ENCODE measurements around the gene ZBTB7B. TPM values are rescaled to one million over a fixed set of nuclear protein-coding genes. Genes with fewer than 3 reads are reported as not detected.
A peak's percentile ranks its signal among the peaks of the same experiment; 100 is the strongest.

Gene ZBTB7B
- total and polyA plus RNA-seq, 9 of the 15 experiments (the other 6 are each of a cell fraction or from before 2014, with no cell fraction given), result 0.04 to 46.5 (median 15.2) TPM

DNA sequence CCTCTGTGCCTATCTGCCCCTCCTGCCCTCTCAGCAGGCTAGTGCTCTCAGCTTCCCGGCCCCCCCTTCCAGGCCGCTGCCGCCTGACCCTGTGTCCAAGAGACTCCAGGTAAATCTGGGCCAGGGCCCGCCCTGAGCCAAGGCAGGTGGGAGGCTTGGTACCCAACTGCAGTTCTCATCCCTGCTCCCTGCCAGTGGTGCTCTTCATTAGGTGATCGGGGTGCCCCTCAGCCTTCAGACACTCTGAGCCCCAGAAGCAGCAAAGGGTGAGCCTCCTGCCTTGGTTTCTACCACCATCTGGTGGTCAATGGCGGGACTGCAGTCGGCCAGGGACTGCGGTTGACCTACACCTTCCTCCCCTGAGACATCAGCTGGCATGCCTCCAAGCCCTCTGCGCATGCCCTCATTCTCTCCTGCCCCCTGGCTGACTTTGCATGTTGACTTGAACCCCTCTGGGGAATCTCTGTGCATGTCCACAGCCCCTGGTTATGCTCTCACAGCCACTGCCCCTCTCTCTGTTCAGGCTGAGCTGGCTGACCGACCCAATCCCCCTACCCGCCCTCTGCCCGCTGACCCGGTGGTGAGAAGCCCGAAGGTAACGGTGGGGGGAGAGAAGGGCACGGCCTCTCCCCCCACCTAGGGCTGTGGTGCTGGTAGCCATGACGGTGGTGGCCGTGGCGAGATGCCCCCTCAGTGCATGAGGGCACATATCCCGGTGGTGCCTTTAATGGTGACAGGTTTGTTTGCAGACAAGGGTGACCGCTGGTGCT lies 59.0 kb downstream of the ZBTB7B start (continued):
- peak; percentile 92 to 94 for TF ChIP-seq RAD21 (CRISPR knock-in tag; conservative IDR thresholded peaks at IDR 0.05 in 1 of 2, IDR thresholded peaks at IDR 0.05 in 1 of 2)

DNA sequence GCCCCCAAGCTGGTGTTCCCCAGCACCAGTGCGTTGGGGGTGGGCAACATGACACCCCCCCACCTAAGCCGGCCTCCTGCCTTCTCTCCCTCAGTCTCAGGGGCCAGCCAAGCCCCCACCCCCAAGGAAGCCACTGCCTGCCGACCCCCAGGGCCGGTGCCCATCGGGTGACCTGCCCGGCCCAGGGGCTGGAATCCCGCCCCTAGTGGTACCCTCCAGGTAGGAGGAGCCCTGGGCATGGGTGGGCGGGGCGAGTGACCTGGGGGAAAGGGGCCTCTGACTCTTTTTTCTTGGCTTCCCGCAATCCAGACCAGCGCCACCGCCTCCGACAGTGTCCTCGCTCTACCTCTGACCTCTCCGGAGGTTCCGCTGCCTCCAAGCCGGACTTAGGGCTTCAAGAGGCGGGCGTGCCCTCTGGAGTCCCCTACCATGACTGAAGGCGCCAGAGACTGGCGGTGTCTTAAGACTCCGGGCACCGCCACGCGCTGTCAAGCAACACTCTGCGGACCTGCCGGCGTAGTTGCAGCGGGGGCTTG lies 59.6 kb downstream of the ZBTB7B start:
- no peak for ATAC-seq
- no peak for FAIRE-seq
- intact Hi-C loops (cut with micrococcal nuclease) (loop anchor here (1.0 to 5.0 kb wide), 4 partner anchors 22 to 503 kb away; partner anchors contain the start of genes CKS1B, SHC1 and UBE2Q1), in situ Hi-C loops (cut with MboI) (loop anchor here (5.0 kb wide), 1 partner anchor 105 kb away; the partner anchor contains the start of gene PBXIP1)
- Histone ChIP-seq H3K36me3 (ENCODE audit: control insufficient read depth, insufficient read depth, low read length) (peaks cover 38% of the 10 kb centered on the region; the same call in 2 of the 3 replicates), H3K9me1 (ENCODE audit: control insufficient read depth, insufficient read depth, low read length) (peaks cover 7% of the 10 kb centered on the region), H3K4me3 (no peak overlapping the region), H4K20me1 (replicated peaks; ENCODE audit: control insufficient read depth, insufficient read depth, low read length) (no peaks in the 10 kb centered on the region; the same call in 1 of the 2 replicates), H3K9me3 (replicated peaks; ENCODE audit: control insufficient read depth, insufficient read depth, low read depth, low read length) (no peaks in the 10 kb centered on the region), H3K4me1 (replicated peaks in 1 of 2; ENCODE audit: control insufficient read depth in 2 of 2, insufficient read depth in 2 of 2, low read length in 2 of 2) (peaks cover 27 to 61% of the 10 kb centered on the region in 2 experiments), H2AFZ (ENCODE audit: low read depth, low read length) (no peak overlapping the region), H3K4me2 (ENCODE audit: insufficient read depth, low read length) (no peak overlapping the region), H3K27ac (ENCODE audit: extremely low read depth, low read depth, low read length) (no peak overlapping the region), H3K27me3 (ENCODE audit: control insufficient read depth in 2 of 2, insufficient read depth in 2 of 2, low read length in 2 of 2) (no peaks in the 10 kb centered on the region), H3K79me2 (ENCODE audit: control insufficient read depth, insufficient read depth, low read length) (peaks cover 9% of the 10 kb centered on the region; the same call in 2 of the 3 replicates), H3K9ac (ENCODE audit: insufficient read depth in 1 of 2, low read depth in 2 of 2, low read length in 2 of 2) (peak overlapping the region in 1 of 2 experiments; percentile 61; a peak in 2 of 4 replicates)
- BruUV-seq (replicated peaks), result no TSS peak
- ChIA-PET CTCF (ENCODE audit: low intra/inter-chr PET ratio) (interaction anchor here (0.7 to 4.0 kb wide), 10 partner anchors 16 to 583 kb away, joined by 3 to 153 read pairs (median 6); partner anchors contain the start of genes EFNA3 and UBE2Q1), POLR2A (interaction anchor here (0.6 to 1.4 kb wide), 8 partner anchors 23 to 884 kb away, joined by 3 to 4 read pairs (median 3); partner anchors contain the start of gene FLAD1)
- DNase-seq (ENCODE audit: extremely low read depth in 1 of 4, low spot score in 3 of 4), result peak in 1 of 4 experiments; percentile 22
- 65% methylated on average over 23 of the region's 29 CpGs for WGBS (ENCODE audit: insufficient coverage, low coverage, missing lambda C conversion rate)
- no peak for TF ChIP-seq KLF16 (IDR thresholded peaks at IDR 0.05)
- TF ChIP-seq, protein P1, sequence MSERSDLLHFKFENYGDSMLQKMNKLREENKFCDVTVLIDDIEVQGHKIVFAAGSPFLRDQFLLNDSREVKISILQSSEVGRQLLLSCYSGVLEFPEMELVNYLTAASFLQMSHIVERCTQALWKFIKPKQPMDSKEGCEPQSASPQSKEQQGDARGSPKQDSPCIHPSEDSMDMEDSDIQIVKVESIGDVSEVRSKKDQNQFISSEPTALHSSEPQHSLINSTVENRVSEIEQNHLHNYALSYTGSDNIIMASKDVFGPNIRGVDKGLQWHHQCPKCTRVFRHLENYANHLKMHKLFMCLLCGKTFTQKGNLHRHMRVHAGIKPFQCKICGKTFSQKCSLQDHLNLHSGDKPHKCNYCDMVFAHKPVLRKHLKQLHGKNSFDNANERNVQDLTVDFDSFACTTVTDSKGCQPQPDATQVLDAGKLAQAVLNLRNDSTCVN (CRISPR knock-in tag; IDR thresholded peaks at IDR 0.05), result no peak
- TF ChIP-seq TAF15 (IDR thresholded peaks at IDR 0.05; ENCODE audit: low read depth, low read length), result no peak
- no peak for TF ChIP-seq FOXM1 (IDR thresholded peaks at IDR 0.05; ENCODE audit: low read depth)
- 0 out of 2 replicates have a peak, but pooled peaks have one; percentile 23 for TF ChIP-seq FOXM1 (CRISPR knock-in tag; IDR thresholded peaks at IDR 0.05; ENCODE audit: low read depth)
- TF ChIP-seq, protein P2, sequence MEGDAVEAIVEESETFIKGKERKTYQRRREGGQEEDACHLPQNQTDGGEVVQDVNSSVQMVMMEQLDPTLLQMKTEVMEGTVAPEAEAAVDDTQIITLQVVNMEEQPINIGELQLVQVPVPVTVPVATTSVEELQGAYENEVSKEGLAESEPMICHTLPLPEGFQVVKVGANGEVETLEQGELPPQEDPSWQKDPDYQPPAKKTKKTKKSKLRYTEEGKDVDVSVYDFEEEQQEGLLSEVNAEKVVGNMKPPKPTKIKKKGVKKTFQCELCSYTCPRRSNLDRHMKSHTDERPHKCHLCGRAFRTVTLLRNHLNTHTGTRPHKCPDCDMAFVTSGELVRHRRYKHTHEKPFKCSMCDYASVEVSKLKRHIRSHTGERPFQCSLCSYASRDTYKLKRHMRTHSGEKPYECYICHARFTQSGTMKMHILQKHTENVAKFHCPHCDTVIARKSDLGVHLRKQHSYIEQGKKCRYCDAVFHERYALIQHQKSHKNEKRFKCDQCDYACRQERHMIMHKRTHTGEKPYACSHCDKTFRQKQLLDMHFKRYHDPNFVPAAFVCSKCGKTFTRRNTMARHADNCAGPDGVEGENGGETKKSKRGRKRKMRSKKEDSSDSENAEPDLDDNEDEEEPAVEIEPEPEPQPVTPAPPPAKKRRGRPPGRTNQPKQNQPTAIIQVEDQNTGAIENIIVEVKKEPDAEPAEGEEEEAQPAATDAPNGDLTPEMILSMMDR (IDR thresholded peaks at IDR 0.05 in 2 of 3, conservative IDR thresholded peaks at IDR 0.05 in 1 of 3; ENCODE audit: insufficient read depth in 2 of 3, low read depth in 1 of 3, low read length in 3 of 3), result 0 out of 6 replicates have a peak, but pooled peaks of 2 of the 3 experiments have one; percentile 1
- no peak for TF ChIP-seq ERF (CRISPR knock-in tag; IDR thresholded peaks at IDR 0.05)
- TF ChIP-seq NR3C1 (CRISPR knock-in tag; IDR thresholded peaks at IDR 0.05), result 0 out of 2 replicates have a peak, but pooled peaks have one; percentile 13
- TF ChIP-seq, protein P3, sequence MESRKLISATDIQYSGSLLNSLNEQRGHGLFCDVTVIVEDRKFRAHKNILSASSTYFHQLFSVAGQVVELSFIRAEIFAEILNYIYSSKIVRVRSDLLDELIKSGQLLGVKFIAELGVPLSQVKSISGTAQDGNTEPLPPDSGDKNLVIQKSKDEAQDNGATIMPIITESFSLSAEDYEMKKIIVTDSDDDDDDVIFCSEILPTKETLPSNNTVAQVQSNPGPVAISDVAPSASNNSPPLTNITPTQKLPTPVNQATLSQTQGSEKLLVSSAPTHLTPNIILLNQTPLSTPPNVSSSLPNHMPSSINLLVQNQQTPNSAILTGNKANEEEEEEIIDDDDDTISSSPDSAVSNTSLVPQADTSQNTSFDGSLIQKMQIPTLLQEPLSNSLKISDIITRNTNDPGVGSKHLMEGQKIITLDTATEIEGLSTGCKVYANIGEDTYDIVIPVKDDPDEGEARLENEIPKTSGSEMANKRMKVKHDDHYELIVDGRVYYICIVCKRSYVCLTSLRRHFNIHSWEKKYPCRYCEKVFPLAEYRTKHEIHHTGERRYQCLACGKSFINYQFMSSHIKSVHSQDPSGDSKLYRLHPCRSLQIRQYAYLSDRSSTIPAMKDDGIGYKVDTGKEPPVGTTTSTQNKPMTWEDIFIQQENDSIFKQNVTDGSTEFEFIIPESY (CRISPR knock-in tag; IDR thresholded peaks at IDR 0.05), result peak; percentile 97

Data from K562 (cell line).